Neural progenitor cell (in vitro differentiated cells): Measurements from ENCODE around the gene TLE3.

ENCODE experiments used
- EZH2 ChIP-seq: fragments of 200-600 bp; sonication (generic); IDR thresholded peaks from 2 replicates; pipeline ENCODE4 v1.6.1; 2017; ENCODE audit warnings: antibody characterized with exemption, mild to moderate bottlenecking, moderate library complexity
- EZH2phosphoT487 ChIP-seq: fragments of 200-600 bp; sonication (generic); IDR thresholded peaks from 2 replicates; pipeline ENCODE4 v1.6.1; 2017; ENCODE audit warnings: antibody characterized with exemption
- TF ChIP-seq, protein P1 (sequence below): fragments of 200-600 bp; sonication (generic); IDR thresholded peaks from 2 replicates; pipeline ENCODE4 v1.5.1; 2017; ENCODE audit warnings: antibody characterized with exemption, mild to moderate bottlenecking

DNA sequence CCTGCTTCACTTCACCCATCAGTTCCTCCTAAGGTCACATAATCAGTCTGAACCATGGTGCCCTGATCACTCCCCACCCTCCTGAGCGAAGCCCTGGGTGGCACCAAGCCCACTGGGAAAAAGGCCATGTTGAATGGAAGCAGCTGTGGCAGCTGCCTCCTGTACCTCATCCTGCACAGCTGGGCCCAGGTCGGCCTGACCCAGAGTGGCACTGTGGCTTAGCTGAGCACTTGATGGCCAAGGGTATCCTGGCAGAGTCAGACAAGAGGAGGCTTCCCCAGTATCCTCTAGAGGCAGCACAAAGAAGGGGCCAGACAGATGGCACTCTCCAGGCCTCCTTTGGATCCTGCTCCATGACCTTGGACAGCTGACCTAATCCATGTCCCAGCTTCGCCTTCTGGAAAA is 68.4 kb downstream of the TLE3 start:
- TF ChIP-seq, protein P1, sequence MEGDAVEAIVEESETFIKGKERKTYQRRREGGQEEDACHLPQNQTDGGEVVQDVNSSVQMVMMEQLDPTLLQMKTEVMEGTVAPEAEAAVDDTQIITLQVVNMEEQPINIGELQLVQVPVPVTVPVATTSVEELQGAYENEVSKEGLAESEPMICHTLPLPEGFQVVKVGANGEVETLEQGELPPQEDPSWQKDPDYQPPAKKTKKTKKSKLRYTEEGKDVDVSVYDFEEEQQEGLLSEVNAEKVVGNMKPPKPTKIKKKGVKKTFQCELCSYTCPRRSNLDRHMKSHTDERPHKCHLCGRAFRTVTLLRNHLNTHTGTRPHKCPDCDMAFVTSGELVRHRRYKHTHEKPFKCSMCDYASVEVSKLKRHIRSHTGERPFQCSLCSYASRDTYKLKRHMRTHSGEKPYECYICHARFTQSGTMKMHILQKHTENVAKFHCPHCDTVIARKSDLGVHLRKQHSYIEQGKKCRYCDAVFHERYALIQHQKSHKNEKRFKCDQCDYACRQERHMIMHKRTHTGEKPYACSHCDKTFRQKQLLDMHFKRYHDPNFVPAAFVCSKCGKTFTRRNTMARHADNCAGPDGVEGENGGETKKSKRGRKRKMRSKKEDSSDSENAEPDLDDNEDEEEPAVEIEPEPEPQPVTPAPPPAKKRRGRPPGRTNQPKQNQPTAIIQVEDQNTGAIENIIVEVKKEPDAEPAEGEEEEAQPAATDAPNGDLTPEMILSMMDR, result no peak
- no peak for TF ChIP-seq EZH2phosphoT487
- no peak for TF ChIP-seq EZH2
